Nephron progenitor cell (in vitro differentiated cells): ENCODE results near the gene RAB29.
A peak's percentile ranks its signal among the peaks of the same experiment; 100 is the strongest.

Experiments used
- DNase-seq: peaks from one replicate; pipeline ENCODE4 v3.0.0; 2021
- H3K27ac Mint-ChIP-seq: 2 replicates; pipeline ENCODE4 v1.8.0; 2021; ENCODE audit warnings: mild to moderate bottlenecking, moderate library complexity, mixed read lengths
- H3K27me3 Mint-ChIP-seq: 2 replicates; pipeline ENCODE4 v1.8.0; 2021; ENCODE audit warnings: mild to moderate bottlenecking, low read depth, mixed read lengths; ENCODE audit not compliant: poor library complexity
- H3K36me3 Mint-ChIP-seq: 2 replicates; pipeline ENCODE4 v1.8.0; 2021; ENCODE audit warnings: low read depth, mixed read lengths
- H3K4me1 Mint-ChIP-seq: 2 replicates; pipeline ENCODE4 v1.8.0; 2021; ENCODE audit warnings: mixed read lengths
- H3K4me3 Mint-ChIP-seq: 2 replicates; pipeline ENCODE4 v1.8.0; 2021; ENCODE audit warnings: mild to moderate bottlenecking, moderate library complexity, mixed read lengths
- H3K9me3 Mint-ChIP-seq: 2 replicates; pipeline ENCODE4 v1.8.0; 2021; ENCODE audit warnings: mild to moderate bottlenecking, moderate library complexity, mixed read lengths
- CTCF ChIP-seq: fragments of 200-600 bp; sonication (generic); IDR thresholded peaks from 2 replicates; pipeline ENCODE4 v1.5.0; 2021; ENCODE audit warnings: antibody characterized with exemption

RAB29 gene

GRCh38 chr1:205809942-205810345 lies 34.7 kb upstream of the RAB29 start:
- Mint-ChIP-seq H3K4me3 (no peak overlapping the region), H3K4me1 (peaks cover 77% of the 10 kb centered on the region), H3K27me3 (peaks cover 5% of the 10 kb centered on the region), H3K9me3 (no peaks in the 10 kb centered on the region), H3K27ac (no peak overlapping the region), H3K36me3 (peaks cover 36% of the 10 kb centered on the region)
- no peak for DNase-seq
- TF ChIP-seq CTCF, result no peak

- Mint-ChIP-seq H3K27ac (no peak overlapping the region), H3K36me3 (peaks cover 36% of the 10 kb centered on the region), H3K9me3 (no peaks in the 10 kb centered on the region), H3K4me1 (peaks cover 72% of the 10 kb centered on the region), H3K4me3 (peak overlapping the region; percentile 39), H3K27me3 (no peaks in the 10 kb centered on the region)
- TF ChIP-seq CTCF, result no peak
- no peak for DNase-seq
These were observed 34.2 kb upstream of the RAB29 start for GRCh38 chr1:205809469-205809868.

GRCh38 chr1:205805082-205805711 lies 29.9 kb upstream of the RAB29 start:
- H3K4me3 Mint-ChIP-seq, result no peak overlapping the region
- H3K27ac Mint-ChIP-seq, result no peak overlapping the region
- H3K9me3 Mint-ChIP-seq, result no peaks in the 10 kb centered on the region
- TF ChIP-seq CTCF, result no peak
- peaks cover 46% of the 10 kb centered on the region for H3K4me1 Mint-ChIP-seq
- peaks cover 5% of the 10 kb centered on the region for H3K27me3 Mint-ChIP-seq
- DNase-seq, result no peak
- peaks cover 30% of the 10 kb centered on the region for H3K36me3 Mint-ChIP-seq

- H3K4me1 Mint-ChIP-seq, result peaks cover 41% of the 10 kb centered on the region
- H3K27ac Mint-ChIP-seq, result no peak overlapping the region
- peaks cover 5% of the 10 kb centered on the region for H3K27me3 Mint-ChIP-seq
- H3K4me3 Mint-ChIP-seq, result no peak overlapping the region
- DNase-seq, result no peak
- no peaks in the 10 kb centered on the region for H3K9me3 Mint-ChIP-seq
- TF ChIP-seq CTCF, result no peak
- H3K36me3 Mint-ChIP-seq, result peaks cover 26% of the 10 kb centered on the region
These were observed 29.3 kb upstream of the RAB29 start for GRCh38 chr1:205804605-205805004.

GRCh38 chr1:205803986-205804385 lies 28.7 kb upstream of the RAB29 start:
- peaks cover 5% of the 10 kb centered on the region for H3K27me3 Mint-ChIP-seq
- H3K27ac Mint-ChIP-seq, result no peak overlapping the region
- DNase-seq, result no peak
- no peak for TF ChIP-seq CTCF
- no peaks in the 10 kb centered on the region for H3K9me3 Mint-ChIP-seq
- no peak overlapping the region for H3K4me3 Mint-ChIP-seq
- H3K4me1 Mint-ChIP-seq, result peaks cover 35% of the 10 kb centered on the region
- peaks cover 20% of the 10 kb centered on the region for H3K36me3 Mint-ChIP-seq

GRCh38 chr1:205802060-205802459 lies 26.8 kb upstream of the RAB29 start:
- Mint-ChIP-seq H3K36me3 (peaks cover 22% of the 10 kb centered on the region), H3K27ac (no peak overlapping the region), H3K27me3 (peaks cover 5% of the 10 kb centered on the region), H3K9me3 (no peaks in the 10 kb centered on the region), H3K4me3 (no peak overlapping the region), H3K4me1 (peaks cover 21% of the 10 kb centered on the region)
- TF ChIP-seq CTCF, result no peak
- no peak for DNase-seq
